ENCODE results near the gene TRIM45.
"Not testable (repeated sequence)": the region's sequence is repeated elsewhere in the genome, so short reads cannot be mapped to it uniquely, and the experiment has no call there.

The TRIM45 gene

GRCh38 chr1:117121589-117122329, at the start of gene TRIM45:
TSS of gene TRIM45 (minus strand) at chr1:117121749. CDS start at chr1:117121201, 548 bp downstream.
- DNase-seq, result peak; percentile 98

GRCh38 chr1:117169871-117170596, 48.5 kb upstream of the TRIM45 start:
- DNase-seq, result no peak

GRCh38 chr1:117167402-117167801, 45.9 kb upstream of the TRIM45 start:
- DNase-seq, result no peak

DNA sequence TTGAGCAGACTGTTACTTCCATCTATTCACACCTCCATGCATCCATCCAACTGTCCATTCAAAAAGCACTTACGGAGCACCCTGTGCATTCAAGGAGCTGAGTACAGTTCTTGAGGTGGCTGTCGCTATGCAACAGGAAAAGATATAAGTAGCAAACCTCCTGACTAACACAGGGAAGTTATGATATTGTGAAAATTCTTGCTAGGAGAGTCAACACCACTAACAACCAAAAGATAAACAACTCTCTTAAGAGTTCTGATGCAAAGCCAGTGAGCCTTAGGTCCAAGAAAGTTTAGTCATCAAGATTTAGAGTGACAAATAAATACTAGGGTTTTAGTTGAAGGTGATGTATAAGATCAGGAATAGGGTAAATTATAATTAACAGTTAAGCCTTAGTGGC, 44.5 kb upstream of the TRIM45 start:
- no peak for DNase-seq

GRCh38 chr1:117164209-117164608, 42.7 kb upstream of the TRIM45 start:
- no peak for DNase-seq

GRCh38 chr1:117162816-117163215, 41.3 kb upstream of the TRIM45 start:
- DNase-seq, result no peak

DNA sequence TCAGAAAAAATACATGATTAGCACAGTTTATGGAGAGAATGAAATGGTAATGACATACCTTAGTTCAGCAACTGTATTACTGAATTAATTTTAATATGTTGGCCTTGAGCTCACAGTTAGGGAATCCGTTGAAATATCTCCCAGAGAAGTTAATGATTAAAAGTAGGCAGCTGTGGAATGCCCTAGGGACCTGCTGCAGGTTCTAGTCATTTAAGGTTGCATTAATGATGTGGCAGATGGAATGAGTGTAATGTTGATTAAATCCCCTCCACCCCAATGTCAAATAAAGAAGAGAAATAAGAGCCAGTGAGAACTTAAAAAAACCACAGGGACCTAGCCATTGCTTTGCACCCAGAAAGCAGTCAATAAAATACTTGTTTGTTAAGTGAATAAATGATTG, 40.3 kb upstream of the TRIM45 start:
- no peak for DNase-seq

DNA sequence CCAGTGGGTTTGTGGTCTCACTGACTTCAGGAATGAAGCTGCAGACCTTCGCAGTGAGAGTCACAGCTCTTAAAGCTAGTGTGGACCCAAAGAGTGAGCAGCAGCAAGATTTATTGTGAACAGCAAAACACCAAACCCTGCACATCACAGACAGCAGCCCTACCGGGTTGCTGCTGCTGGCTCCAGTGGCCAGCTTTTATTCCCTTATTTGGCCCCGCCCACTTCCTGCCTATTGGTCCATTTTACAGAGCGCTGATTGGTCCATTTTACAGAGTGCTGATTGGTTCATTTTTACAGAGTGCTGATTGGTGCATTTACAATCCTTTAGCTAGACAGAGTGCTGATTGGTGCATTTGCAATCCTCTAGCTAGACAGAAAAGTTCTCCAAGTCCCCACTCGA, 29.8 kb upstream of the TRIM45 start:
- not testable (repeated sequence) for DNase-seq

GRCh38 chr1:117150316-117150715, 28.8 kb upstream of the TRIM45 start:
- DNase-seq, result no peak

DNA sequence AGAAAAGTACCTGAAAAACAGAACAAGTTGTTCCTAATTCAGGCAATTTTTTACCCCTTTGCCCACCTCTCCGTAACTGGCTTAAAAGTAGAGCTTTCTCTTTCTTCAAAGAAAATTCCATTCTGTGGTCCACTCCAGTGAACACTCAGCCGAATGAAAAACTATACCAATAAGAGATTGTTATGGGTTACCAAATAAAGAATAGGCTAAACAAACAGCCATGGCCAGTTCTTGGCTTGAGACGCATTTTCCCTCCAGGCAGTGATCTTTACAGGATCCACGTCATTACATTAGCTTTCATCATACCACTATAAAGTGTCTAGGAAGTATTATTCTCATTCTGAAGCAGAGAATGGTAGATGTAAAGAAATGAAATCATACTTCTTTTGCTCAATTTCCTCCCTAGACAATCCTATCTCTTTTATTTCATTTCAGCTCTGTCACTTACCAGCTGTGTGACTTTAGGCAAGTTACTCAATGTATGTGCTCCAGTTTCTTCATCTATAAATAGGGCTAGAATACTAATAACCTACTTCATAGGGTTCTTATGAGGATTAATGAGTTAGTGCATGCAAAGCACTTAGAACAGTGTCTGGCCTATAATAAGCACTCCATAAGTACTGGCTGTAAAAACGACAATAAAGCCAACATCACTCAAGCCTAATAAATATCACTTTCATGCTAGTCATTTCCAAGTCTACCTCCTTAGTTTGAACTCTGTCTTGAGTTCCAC, 26.5 kb upstream of the TRIM45 start:
- DNase-seq, result no peak

GRCh38 chr1:117147341-117147831, 25.8 kb upstream of the TRIM45 start:
- no peak for DNase-seq

DNA sequence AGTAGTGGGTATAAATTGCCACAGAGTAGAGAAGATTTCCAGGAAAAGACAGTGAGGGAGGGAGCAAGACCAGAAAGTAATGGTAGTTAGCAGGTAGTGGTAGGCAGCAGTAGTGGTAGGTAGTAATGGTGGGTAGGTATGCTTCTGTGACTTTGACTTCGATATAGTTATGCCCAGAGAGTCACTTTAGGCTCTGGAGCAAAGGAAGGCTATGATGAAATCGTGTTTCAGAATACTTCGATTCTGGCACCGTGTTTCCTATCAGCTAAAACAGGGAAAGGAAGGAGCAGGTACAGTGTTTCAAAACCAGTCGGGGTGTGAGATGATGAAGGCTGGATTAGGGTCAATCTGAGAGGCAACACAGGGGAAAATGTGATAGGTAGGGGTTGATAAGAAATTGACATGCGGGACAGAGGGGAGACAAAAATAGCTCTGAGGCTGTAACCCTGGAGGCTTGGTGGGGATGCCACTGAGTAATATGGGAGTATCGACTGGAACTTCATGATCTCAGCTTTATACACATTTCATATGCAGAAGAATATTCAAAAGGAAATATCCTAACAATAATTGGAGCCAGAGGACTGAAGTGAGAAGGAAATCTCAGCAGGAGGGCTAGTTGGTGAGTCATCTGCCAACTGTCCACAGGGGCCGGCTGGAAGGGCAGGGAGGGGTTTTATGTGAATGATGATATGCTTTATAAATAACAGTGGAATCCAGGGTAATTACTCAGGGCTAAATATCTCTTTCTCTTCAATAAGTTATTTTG, 25.2 kb upstream of the TRIM45 start:
- DNase-seq, result no peak

DNA sequence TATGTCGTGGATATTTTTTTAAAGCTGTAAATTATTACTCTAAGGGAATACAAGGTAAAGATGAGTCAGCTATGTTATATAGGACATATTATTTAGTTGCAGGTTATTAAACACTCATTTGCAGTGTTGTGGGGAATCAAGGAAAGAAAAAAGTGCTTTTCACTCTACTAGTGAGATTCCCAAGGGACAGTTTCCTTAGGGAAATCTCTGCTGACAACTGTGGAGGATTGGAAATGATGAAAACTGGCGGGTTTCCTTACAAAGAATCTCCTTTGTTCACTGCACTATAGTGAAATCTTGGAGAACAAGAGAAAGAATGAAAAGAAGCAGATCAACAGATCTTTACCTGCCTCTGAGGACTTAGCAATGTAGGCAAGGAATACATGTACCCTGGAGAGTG, 24.5 kb upstream of the TRIM45 start:
- DNase-seq, result no peak

GRCh38 chr1:117143871-117144270, 22.3 kb upstream of the TRIM45 start:
- DNase-seq, result no peak

GRCh38 chr1:117143172-117143571, 21.6 kb upstream of the TRIM45 start:
- DNase-seq, result no peak

DNA sequence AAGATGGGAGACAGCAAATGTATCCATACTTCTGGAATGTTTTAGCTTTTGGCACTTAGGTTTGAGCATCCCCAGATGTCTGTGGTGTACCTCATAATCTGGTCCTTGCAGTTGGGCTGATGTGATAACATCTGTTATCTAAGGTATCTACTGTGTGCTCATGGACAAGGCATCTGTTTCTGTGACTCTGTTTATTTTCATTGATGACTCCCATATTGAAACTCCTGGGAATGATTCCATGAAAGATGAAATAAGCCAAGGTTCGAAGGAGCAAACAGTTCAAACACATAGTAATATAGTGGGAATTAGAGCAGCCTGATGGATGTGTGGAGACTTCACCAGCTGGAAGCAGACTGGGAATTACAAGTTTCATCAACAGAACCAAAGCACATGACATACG, 20.7 kb upstream of the TRIM45 start:
- DNase-seq, result no peak

GRCh38 chr1:117138561-117138960, 17.0 kb upstream of the TRIM45 start:
- DNase-seq, result no peak

DNA sequence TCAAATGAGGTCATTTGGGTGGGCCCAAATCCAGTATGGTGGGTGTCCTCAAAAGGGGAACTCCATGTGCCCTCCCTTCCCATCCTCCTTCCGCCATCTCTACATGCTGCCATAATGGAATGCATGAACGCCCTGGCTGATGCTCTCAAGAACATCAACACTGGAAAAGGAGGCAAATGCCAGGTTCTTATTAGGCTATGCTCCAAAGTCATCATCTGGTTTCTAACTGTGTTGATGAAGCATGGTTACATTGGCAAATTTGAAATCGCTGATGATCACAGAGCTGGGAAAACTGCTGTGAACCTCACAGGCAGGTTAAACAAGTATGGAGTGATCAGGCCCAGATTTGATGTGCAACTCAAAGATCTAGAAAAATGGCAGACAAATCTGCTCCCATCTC, 16.6 kb upstream of the TRIM45 start:
- DNase-seq, result no peak

DNA sequence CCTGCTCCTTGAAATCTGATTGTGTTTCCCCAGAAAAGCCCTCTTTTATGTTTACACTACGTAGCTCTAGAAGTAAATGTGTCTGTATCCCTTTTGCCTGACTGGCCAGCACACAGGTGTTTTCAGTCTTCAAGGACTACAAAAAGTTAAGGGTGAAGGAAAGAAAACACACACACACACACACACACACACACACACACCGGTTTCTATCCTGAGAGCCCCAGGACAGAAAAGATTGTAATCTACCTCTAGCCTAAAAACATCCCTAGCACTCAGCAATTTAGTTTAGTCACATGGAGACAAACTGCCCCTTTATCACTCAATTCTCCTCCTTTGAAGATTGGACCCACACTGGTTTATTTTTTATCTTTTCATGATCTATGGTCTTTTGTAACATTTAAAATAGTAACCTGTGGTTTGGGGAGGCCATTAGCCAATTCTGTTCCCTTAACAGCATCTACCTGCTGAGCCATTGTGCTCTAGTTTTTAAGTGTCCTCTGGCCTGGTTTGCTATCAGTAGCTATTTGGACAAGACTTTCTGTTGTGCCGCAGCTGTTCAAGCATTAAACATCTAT, 15.8 kb upstream of the TRIM45 start:
- DNase-seq, result no peak

GRCh38 chr1:117136749-117137148, 15.2 kb upstream of the TRIM45 start:
- no peak for DNase-seq

DNA sequence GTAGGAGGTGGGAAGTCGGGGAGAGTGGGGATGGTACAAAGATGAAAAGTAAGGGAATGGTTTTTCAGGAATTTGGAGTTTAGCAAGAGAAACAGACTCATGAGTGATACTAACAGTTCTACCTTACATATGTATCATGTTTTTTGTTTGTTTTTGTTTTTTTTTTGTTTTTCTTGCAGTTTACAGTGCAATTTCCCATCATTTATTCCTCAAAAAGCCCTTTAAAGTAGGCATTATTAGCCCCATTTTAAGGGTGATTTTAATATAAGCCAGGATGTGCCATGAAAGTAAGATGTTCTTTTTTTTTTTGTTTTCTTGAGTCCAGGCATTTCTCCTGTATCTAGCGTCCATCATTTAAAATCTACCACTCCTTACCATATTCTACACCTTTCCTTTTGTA, 13.8 kb upstream of the TRIM45 start:
- no peak for DNase-seq

- no peak for DNase-seq
Measured at GRCh38 chr1:117130526-117130925, 9.0 kb upstream of the TRIM45 start.

Data from right hindlimb (tissue), 1 donor.